Activated T-helper 1 cell treated with Interleukin-2 at 50 U/mL for 16 hours (primary cell): ENCODE measurements around the gene TMEM80.
"Not testable (repeated sequence)": the region's sequence is repeated elsewhere in the genome, so short reads cannot be mapped to it uniquely, and the experiment has no call there.

ENCODE experiments used
- DNase-seq: peaks from one replicate; pipeline ENCODE4 v3.0.0-alpha.2; 2020; ENCODE audit warnings: low read depth

TMEM80 gene

GRCh38 chr11:695538-696248 is at the start of gene TMEM80:
Gene TMEM80 (plus strand): TSS chr11:695816. CDS start chr11:695828, 12 bp downstream.
- peak; percentile 96 for DNase-seq

- DNase-seq = no peak
Observed at GRCh38 chr11:646214-646613, 49.4 kb upstream of the TMEM80 start.

- DNase-seq = not testable (repeated sequence)
Observed at GRCh38 chr11:647672-648158, 47.9 kb upstream of the TMEM80 start.

- no peak for DNase-seq
Observed at GRCh38 chr11:650482-650881, 45.1 kb upstream of the TMEM80 start.

GRCh38 chr11:653136-653535 is 42.5 kb upstream of the TMEM80 start:
- DNase-seq = not testable (repeated sequence)

- no peak for DNase-seq
Observed at GRCh38 chr11:653837-654236, 41.8 kb upstream of the TMEM80 start.

- not testable (repeated sequence) for DNase-seq
Observed at GRCh38 chr11:654444-654843, 41.2 kb upstream of the TMEM80 start.

- no peak for DNase-seq
Observed at GRCh38 chr11:655036-655726, 40.4 kb upstream of the TMEM80 start.

- no peak for DNase-seq
Observed at GRCh38 chr11:656426-656825, 39.2 kb upstream of the TMEM80 start.

GRCh38 chr11:656866-657265 is 38.8 kb upstream of the TMEM80 start:
- no peak for DNase-seq

GRCh38 chr11:657691-658126 is 37.9 kb upstream of the TMEM80 start:
- DNase-seq = no peak

- no peak for DNase-seq
Observed at GRCh38 chr11:659532-660085, 36.0 kb upstream of the TMEM80 start.

- no peak for DNase-seq
Observed at GRCh38 chr11:660281-660680, 35.3 kb upstream of the TMEM80 start.

GRCh38 chr11:660681-661444 is 34.8 kb upstream of the TMEM80 start:
- DNase-seq = no peak

GRCh38 chr11:662689-663274 is 32.8 kb upstream of the TMEM80 start:
- no peak for DNase-seq

- DNase-seq = no peak
Observed at GRCh38 chr11:665062-665703, 30.4 kb upstream of the TMEM80 start.

GRCh38 chr11:665704-666281 is 29.8 kb upstream of the TMEM80 start:
- no peak for DNase-seq

- DNase-seq = no peak
Observed at GRCh38 chr11:673866-674265, 21.8 kb upstream of the TMEM80 start.

- no peak for DNase-seq
Observed at GRCh38 chr11:674406-674805, 21.2 kb upstream of the TMEM80 start.

GRCh38 chr11:678297-678696 is 17.3 kb upstream of the TMEM80 start:
- no peak for DNase-seq
